Chondrocyte (in vitro differentiated cells): ENCODE data around the gene FHIT. TPM values are rescaled to one million over a fixed set of nuclear protein-coding genes. Genes with fewer than 3 reads are reported as not detected.

Experiments
- DNase-seq: peaks from one replicate; pipeline ENCODE4 v3.0.0; 2021; ENCODE audit warnings: mixed read lengths, low spot score
- H3K27ac Mint-ChIP-seq: one replicate; pipeline ENCODE4 v1.8.0; 2021; ENCODE audit warnings: mild to moderate bottlenecking, moderate library complexity, mixed read lengths; ENCODE audit not compliant: unreplicated experiment
- H3K27me3 Mint-ChIP-seq: 2 replicates; pipeline ENCODE4 v1.8.0; 2021; ENCODE audit warnings: low read depth, mixed read lengths
- H3K36me3 Mint-ChIP-seq: 2 replicates; pipeline ENCODE4 v1.8.0; 2021; ENCODE audit warnings: low read depth, mixed read lengths
- H3K4me1 Mint-ChIP-seq: 2 replicates; pipeline ENCODE4 v1.8.0; 2021; ENCODE audit warnings: low read depth, mild to moderate bottlenecking, mixed read lengths
- H3K4me3 Mint-ChIP-seq: one replicate; pipeline ENCODE4 v1.8.0; 2021; ENCODE audit warnings: mild to moderate bottlenecking, moderate library complexity, mixed read lengths; ENCODE audit not compliant: unreplicated experiment
- H3K9me3 Mint-ChIP-seq: 2 replicates; pipeline ENCODE4 v1.8.0; 2021; ENCODE audit warnings: low read depth, mixed read lengths
- microRNA-seq: library from miRNA; unstranded; fragments of <30 nt; microRNA quantifications from one replicate; pipeline ENCODE4 v1.2.0, GENCODE V29; 2020; ENCODE audit warnings: borderline number of aligned reads
- total RNA-seq: library from RNA; stranded (reverse); gene quantifications from 3 replicates; pipeline ENCODE4 v1.2.1, GENCODE V29; 2021
- TF ChIP-seq, protein P1 (sequence below): fragments of 200-600 bp; sonication (generic); IDR thresholded peaks from 2 replicates; pipeline ENCODE4 v1.5.0; 2021; ENCODE audit warnings: antibody characterized with exemption, mild to moderate bottlenecking, moderate library complexity

FHIT gene
- total RNA-seq, 1 donor from 2014 or later, result 3.8 TPM

GRCh38 chr3:59710554-59710953, 1540.7 kb downstream of the FHIT start:
- TF ChIP-seq, protein P1, sequence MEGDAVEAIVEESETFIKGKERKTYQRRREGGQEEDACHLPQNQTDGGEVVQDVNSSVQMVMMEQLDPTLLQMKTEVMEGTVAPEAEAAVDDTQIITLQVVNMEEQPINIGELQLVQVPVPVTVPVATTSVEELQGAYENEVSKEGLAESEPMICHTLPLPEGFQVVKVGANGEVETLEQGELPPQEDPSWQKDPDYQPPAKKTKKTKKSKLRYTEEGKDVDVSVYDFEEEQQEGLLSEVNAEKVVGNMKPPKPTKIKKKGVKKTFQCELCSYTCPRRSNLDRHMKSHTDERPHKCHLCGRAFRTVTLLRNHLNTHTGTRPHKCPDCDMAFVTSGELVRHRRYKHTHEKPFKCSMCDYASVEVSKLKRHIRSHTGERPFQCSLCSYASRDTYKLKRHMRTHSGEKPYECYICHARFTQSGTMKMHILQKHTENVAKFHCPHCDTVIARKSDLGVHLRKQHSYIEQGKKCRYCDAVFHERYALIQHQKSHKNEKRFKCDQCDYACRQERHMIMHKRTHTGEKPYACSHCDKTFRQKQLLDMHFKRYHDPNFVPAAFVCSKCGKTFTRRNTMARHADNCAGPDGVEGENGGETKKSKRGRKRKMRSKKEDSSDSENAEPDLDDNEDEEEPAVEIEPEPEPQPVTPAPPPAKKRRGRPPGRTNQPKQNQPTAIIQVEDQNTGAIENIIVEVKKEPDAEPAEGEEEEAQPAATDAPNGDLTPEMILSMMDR, result no peak
- Mint-ChIP-seq H3K4me3 (no peak overlapping the region), H3K9me3 (peaks cover 7% of the 10 kb centered on the region), H3K27ac (no peak overlapping the region), H3K36me3 (peaks cover 2% of the 10 kb centered on the region), H3K4me1 (no peaks in the 10 kb centered on the region), H3K27me3 (no peaks in the 10 kb centered on the region)
- DNase-seq, result no peak

DNA sequence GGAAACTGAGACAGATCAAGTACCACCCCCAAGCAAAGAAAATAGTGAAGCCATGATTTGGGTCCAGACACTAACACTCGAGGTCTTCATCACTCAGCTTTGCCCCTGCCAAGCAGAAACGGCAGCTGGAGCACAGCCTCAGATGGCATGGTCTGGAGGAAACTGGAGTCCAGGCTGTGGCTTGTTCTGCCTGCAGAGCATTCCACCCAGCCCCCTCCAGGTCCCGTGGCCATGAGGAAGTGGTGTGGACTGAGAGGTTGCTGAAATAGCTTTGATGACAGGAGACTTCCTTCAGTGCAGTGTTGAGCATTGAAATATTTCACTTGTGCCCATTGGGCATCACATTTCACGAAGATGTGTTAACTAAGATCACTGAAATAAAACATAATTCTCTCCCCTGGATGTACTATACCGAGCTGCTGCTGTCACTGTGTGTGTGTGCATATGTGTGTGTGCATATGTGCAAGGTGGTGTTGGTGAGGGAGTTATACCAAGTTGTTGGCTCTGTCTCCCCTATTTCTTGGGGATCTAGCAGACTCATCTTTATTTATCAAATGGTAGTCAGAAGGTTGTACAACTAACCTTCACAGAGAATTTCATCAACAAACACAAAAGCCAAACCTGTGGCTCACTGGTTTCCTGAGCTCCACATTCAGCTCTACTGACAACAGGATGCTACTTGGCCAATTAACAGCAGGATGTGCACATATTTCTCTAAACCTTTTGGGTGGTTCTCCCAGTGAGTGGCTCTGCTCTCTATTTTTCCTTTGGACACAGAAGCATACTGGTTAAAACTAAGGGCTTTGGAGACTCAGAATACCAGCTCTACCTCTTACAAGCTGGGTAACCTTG, 1541.3 kb downstream of the FHIT start:
- Mint-ChIP-seq H3K4me1 (no peaks in the 10 kb centered on the region), H3K4me3 (no peak overlapping the region), H3K9me3 (peaks cover 7% of the 10 kb centered on the region), H3K36me3 (peaks cover 2% of the 10 kb centered on the region), H3K27me3 (no peaks in the 10 kb centered on the region), H3K27ac (no peak overlapping the region)
- TF ChIP-seq, protein P1, result no peak
- DNase-seq, result no peak

- Mint-ChIP-seq H3K4me1 (no peaks in the 10 kb centered on the region), H3K36me3 (peaks cover 2% of the 10 kb centered on the region), H3K27ac (no peak overlapping the region), H3K4me3 (no peak overlapping the region), H3K27me3 (no peaks in the 10 kb centered on the region), H3K9me3 (peaks cover 3% of the 10 kb centered on the region)
- TF ChIP-seq, protein P1, result no peak
- DNase-seq, result no peak
These were observed 1543.0 kb downstream of the FHIT start for GRCh38 chr3:59708202-59708601.

DNA sequence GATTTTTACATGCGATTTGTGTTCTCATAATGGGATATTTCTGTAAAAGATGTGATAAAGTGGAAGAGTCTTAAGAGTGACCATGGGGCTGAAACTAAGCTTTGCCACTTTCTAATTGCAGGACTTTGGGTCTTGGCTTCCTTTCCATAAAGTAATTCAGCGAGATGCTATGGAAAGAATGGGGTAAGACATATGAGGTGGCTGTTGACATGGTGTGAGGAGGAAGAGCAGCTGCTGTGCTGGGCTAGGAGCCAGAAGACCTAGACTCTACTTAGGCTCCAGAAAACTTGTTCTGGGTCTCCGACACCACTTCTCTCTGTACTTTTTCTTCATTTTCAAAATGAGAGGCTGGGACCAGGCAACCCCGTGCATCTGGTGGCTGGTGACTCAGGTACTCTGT, 1547.0 kb downstream of the FHIT start:
- H3K27ac Mint-ChIP-seq, result no peak overlapping the region
- no peaks in the 10 kb centered on the region for H3K9me3 Mint-ChIP-seq
- TF ChIP-seq, protein P1, result no peak
- no peaks in the 10 kb centered on the region for H3K27me3 Mint-ChIP-seq
- no peaks in the 10 kb centered on the region for H3K36me3 Mint-ChIP-seq
- no peaks in the 10 kb centered on the region for H3K4me1 Mint-ChIP-seq
- no peak for DNase-seq
- no peak overlapping the region for H3K4me3 Mint-ChIP-seq

DNA sequence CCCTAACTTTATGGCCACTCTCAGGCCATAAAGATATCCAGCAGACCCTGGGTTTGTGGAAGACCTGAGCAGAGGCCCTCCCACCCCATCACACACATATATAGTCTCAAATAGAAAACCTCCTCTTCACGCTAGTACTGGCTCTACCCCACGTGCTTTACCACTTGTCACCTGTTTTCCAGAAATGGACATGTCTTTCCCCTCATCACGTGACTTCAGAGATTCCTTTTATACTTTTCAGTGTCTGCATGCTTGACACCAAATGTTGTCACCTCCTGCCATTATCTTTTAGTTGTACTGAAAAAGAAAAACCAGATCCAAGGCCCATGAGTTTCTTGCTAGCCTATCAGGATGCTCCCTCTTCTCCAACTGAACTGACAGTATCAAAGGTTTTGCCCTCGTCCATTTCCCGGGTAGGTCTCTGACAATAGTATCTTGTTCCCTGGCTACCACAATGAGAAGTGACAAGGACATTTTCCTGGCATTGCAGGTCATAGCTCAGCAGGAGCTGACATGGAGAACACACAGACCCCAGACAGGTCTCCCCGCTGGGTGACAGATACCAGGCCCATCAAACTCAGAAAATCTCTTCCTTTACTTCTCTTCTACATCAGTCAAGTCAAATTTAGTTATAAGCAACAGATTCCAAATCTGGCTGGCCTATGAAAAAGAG, 1551.5 kb downstream of the FHIT start:
- Mint-ChIP-seq H3K4me1 (no peaks in the 10 kb centered on the region), H3K9me3 (peaks cover 6% of the 10 kb centered on the region), H3K4me3 (no peak overlapping the region), H3K27me3 (no peaks in the 10 kb centered on the region), H3K36me3 (no peaks in the 10 kb centered on the region), H3K27ac (no peak overlapping the region)
- TF ChIP-seq, protein P1, result no peak
- DNase-seq, result no peak

Small RNAs within 50 kb of the gene (microRNA-seq; reads per million reads assigned to microRNA genes)
- not detected for gene MIR548BB
